Psoas muscle (tissue), 8 donors: Measurements from ENCODE around the gene FBXO46. TPM values are rescaled to one million over a fixed set of nuclear protein-coding genes. Genes with fewer than 3 reads are reported as not detected.

ENCODE experiments used
- ATAC-seq, 4 donors: fragments of 200-7000 bp; cut with Tn5 transposase; one replicate each; pipeline ENCODE4 v1.9.1; 2020; ENCODE audit warnings: moderate library complexity in 3 of 4, mild to moderate bottlenecking in 2 of 4
- DNase-seq, 2 donors: peaks; one replicate each; pipeline ENCODE4 v3.0.0-alpha.2; 2020
- H3K27ac ChIP-seq: fragments of 200-600 bp; one replicate; pipeline ENCODE4 v1.8.0; 2022
- H3K27me3 ChIP-seq, 3 donors: fragments of 200-600 bp in 1 of 3; one replicate each; pipeline versions ENCODE4 v1.6.1 to v1.8.0; 2013 to 2022; ENCODE audit warnings: low read length in 2 of 3, mild to moderate bottlenecking in 2 of 3, moderate library complexity in 1 of 3; ENCODE audit not compliant: insufficient read depth in 3 of 3
- H3K36me3 ChIP-seq, 2 donors: fragments of 200-600 bp in 1 of 2; one replicate each; pipeline versions ENCODE4 v1.6.1 to v1.8.0; 2013 to 2022; ENCODE audit warnings: low read depth in 1 of 2, mild to moderate bottlenecking in 1 of 2, moderate library complexity in 1 of 2; ENCODE audit not compliant: insufficient read depth in 1 of 2
- H3K4me1 ChIP-seq: fragments of 200-600 bp; one replicate; pipeline ENCODE4 v1.8.0; 2022
- H3K4me3 ChIP-seq: fragments of 200-600 bp; one replicate; pipeline ENCODE4 v1.8.0; 2022; ENCODE audit warnings: mild to moderate bottlenecking
- H3K9me3 ChIP-seq: fragments of 200-600 bp; one replicate; pipeline ENCODE4 v1.8.0; 2022
- CTCF ChIP-seq: fragments of 200-600 bp; IDR thresholded peaks from one replicate; pipeline ENCODE4 v1.8.0; 2022; ENCODE audit warnings: antibody characterized with exemption
- WGBS, 3 donors: extraction: QIAGEN DNeasy Blood & Tissue Kit; methylation state at CpG; one replicate each; pipeline versions ENCODE4 v1.1.6 to v1.1.7; 2013; 5-methylcytosine and 5-hydroxymethylcytosine counted together
- intact Hi-C, 2 donors: fragments of 100-400 bp; cut with DNase I; formaldehyde crosslinking; loops; one replicate each; pipeline versions ENCODE4 v1.11.0 to v1.14.2; 2022
- polyA plus RNA-seq, 3 donors: library from polyadenylated mRNA; stranded (reverse); fragments of 200-250 nt; gene quantifications; one replicate each; pipeline ENCODE4 v1.2.3, GENCODE V29; 2013
- total RNA-seq, 4 donors: library from RNA; stranded (reverse); fragmentation: NEBNext Ultra II Directional in 2 of 4; extraction: Animal tissue kit (Norgen Biotek cat#: 25700) in 2 of 4; gene quantifications; one replicate each; pipeline versions ENCODE4 v1.2.1 to v1.2.4, GENCODE V29; 2021 to 2023
- donor health status: healthy with polysubstance abuse.
- donor health status: DM: no; HTN: no; CAD: no; lungs with moderate emphysema.
- donor health status: Bipolar disorder and iron deficiency.
- donor health status: healthy.
- donor health status: DM: yes; HTN: yes; CAD: no.
- donor health status: DM: no; HTN: no; CAD: no.
- donor health status: DM: no; HTN: no; CAD: no.
- donor health status: DM: yes; HTN: yes; CAD: no.

FBXO46 gene
- total and polyA plus RNA-seq, 7 donors = 4.6 to 13.0 (median 9.5) TPM

DNA sequence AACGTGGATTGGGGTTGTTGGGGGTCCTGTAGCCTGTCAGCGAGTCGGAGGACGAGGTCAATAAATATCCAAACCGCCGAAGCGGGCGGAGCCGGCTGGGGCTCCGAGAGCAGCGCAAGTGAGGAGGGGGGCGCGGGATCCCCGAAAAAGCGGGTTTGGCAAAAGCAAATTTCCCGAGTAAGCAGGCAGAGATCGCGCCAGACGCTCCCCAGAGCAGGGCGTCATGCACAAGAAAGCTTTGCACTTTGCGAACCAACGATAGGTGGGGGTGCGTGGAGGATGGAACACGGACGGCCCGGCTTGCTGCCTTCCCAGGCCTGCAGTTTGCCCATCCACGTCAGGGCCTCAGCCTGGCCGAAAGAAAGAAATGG, 39.1 kb upstream of the FBXO46 start:
- Histone ChIP-seq H3K9me3 (no peaks in the 10 kb centered on the region), H3K27ac (peak overlapping the region; percentile 95), H3K4me1 (peaks cover 32% of the 10 kb centered on the region), H3K4me3 (peak overlapping the region; percentile 87), H3K36me3 (peaks cover 0 to 42% of the 10 kb centered on the region in 2 donors), H3K27me3 (no peaks in the 10 kb centered on the region)
- peak in 1 of 4 donors; percentile 10 for ATAC-seq
- peak in 1 of 2 donors; percentile 79 for DNase-seq
- intact Hi-C loops = loop anchor here (1.0 to 5.0 kb wide), 3 partner anchors 29 to 38 kb away; partner anchors contain the start of genes FBXO46 (in 1 of the 2) and MEIOSIN (in 1 of the 2)
- TF ChIP-seq CTCF = no peak
- 1% methylated on average over 27 to 28 of the region's 28 CpGs for WGBS, 3 donors

DNA sequence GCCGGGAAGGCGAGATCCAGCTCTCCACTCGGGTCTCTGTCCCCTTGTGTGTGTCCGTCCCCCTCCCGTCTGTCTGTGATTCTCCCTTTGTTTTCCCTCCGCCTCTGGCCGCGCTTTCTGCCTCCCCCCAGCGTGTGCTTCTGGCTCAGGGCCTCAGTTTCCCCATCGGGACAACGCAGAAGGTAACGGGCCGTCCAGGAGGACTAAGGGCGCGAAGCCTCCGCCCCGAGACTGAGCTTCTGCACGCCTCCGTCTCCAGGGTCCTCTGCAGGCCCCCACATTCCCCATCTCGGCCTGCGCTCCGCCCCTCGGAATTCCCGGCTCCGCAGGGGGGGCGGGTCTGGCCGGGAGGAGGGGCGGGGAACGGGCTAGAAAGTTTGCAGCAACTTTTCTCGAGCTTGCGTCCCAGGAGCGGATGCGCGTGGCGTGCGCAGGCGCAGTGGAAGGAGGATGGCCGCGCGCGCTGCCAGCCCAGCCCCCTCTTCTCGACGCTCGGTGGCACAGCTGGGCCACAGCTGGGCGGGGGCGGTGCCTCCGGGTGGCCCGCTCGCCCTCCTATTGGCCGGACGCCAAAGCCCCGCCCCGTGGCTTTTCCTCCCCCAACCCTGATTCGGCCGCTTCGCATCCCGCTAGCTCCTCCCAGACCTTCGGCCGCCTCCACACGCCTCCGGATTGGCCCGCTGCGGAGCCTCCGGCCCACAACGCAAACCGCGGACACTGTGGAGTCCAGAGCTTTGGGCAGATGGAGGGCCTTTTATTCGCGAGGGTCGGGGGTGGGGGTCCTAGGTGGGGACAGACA, 38.5 kb upstream of the FBXO46 start, which contains the start of gene SIX5:
TSS of gene SIX5 (minus strand) at position 269 of the 799 bp plus-strand sequence. CDS start 408 bp downstream, outside the sequence.
- DNase-seq (peak; percentile 99), ATAC-seq (peak; percentile 51 to 67 (median 59))
- Histone ChIP-seq H3K27me3 (no peaks in the 10 kb centered on the region), H3K4me1 (peaks cover 38% of the 10 kb centered on the region), H3K4me3 (peak within 1 kb of the TSS; percentile 87), H3K27ac (peak within 1 kb of the TSS; percentile 95), H3K9me3 (no peaks in the 10 kb centered on the region), H3K36me3 (peaks cover 0 to 35% of the 10 kb centered on the region in 2 donors)
- intact Hi-C loops = loop anchor here in 1 of 2 donors (5.0 kb wide), 1 partner anchor 37 kb away; the partner anchor contains the start of genes FBXO46 and MEIOSIN
- WGBS, 3 donors = 0% methylated on average over 58 to 70 of the region's 70 CpGs
- no peak for TF ChIP-seq CTCF

GRCh38 chr19:45768655-45768983, 37.9 kb upstream of the FBXO46 start:
- ATAC-seq = no peak
- WGBS, 3 donors = 0 to 2% (median 1%) methylated on average over 17 to 33 of the region's 33 CpGs
- Histone ChIP-seq H3K4me3 (peak overlapping the region; percentile 87), H3K27ac (peak overlapping the region; percentile 95), H3K9me3 (no peaks in the 10 kb centered on the region), H3K36me3 (peaks cover 0 to 31% of the 10 kb centered on the region in 2 donors), H3K27me3 (no peaks in the 10 kb centered on the region), H3K4me1 (peaks cover 40% of the 10 kb centered on the region)
- TF ChIP-seq CTCF = no peak
- peak in 1 of 2 donors; percentile 78 for DNase-seq
- intact Hi-C loops = loop anchor here in 1 of 2 donors (5.0 kb wide), 1 partner anchor 36 kb away; the partner anchor contains the start of genes FBXO46 and MEIOSIN

DNA sequence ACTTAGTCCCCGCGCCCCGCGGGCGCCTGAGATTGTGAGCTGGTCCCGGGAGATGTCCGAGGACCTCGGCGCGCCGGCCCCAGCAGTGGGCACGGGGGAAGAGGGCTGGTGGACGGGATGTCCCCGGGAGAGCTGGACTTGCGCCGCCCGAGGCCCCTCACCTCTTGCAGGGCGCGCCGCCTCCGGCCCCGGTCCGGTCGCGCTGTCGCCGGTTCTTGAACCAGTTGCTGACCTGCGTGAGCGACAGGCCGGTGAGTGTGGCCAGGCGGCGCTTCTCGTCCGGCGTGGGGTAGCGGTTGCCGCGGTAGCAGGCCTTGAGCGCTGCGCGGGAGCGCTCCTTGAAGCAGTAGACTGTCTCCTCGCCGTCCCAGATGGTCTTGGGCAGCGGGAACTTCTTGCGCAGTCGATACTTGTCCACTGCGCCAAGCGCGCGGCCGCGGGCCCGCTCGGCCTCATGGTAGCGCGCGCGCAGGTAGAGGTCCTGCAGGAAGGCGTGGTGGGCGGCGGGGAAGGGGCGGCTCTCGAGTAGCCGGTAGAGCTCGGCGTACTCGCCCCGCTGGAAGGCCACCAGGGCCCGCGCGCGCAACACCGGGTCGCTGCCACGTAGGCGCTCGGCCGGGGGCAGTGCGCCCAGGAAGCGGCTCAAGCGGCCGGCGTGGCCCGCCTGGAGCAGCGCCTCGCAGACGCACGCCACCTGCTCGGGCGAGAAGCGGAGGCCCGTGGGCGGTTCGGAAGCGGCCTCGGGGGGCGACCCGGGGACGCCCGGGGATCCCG, 37.4 kb upstream of the FBXO46 start:
- peaks cover 35% of the 10 kb centered on the region for H3K4me1 ChIP-seq
- ATAC-seq (peak; percentile 11 to 16 (median 16)), DNase-seq (peak; percentile 79 to 88)
- H3K36me3 ChIP-seq = peaks cover 0 to 25% of the 10 kb centered on the region in 2 donors
- TF ChIP-seq CTCF = no peak
- no peaks in the 10 kb centered on the region for H3K27me3 ChIP-seq
- H3K9me3 ChIP-seq = no peaks in the 10 kb centered on the region
- intact Hi-C loops = loop anchor here in 1 of 2 donors (2.0 to 5.0 kb wide), 2 partner anchors 36 to 47 kb away; partner anchors contain the start of genes FBXO46 and MEIOSIN
- peak overlapping the region; percentile 95 for H3K27ac ChIP-seq
- whole genome bisulfite sequencing, 3 donors = 0 to 1% (median 0%) methylated on average over 70 to 102 of the region's 102 CpGs
- H3K4me3 ChIP-seq = peak overlapping the region; percentile 87
